GM12878 (cell line): ENCODE measurements around the gene CLEC16A. TPM values are rescaled to one million over a fixed set of nuclear protein-coding genes. Genes with fewer than 3 reads are reported as not detected.
A peak's percentile ranks its signal among the peaks of the same experiment; 100 is the strongest.

Experiments
- CREB1 ChIP-seq: IDR thresholded peaks from 2 replicates; pipeline ENCODE4 v1.6.1; 2012; ENCODE audit warnings: low read depth, mild to moderate bottlenecking, inconsistent platforms
- FOS ChIP-seq: IDR thresholded peaks from 3 replicates; pipeline ENCODE4 v1.6.1; 2011; ENCODE audit warnings: borderline replicate concordance; ENCODE audit not compliant: insufficient read length; ENCODE audit errors: extremely low read depth
- FOXK2 ChIP-seq: fragments of 450-650 bp; IDR thresholded peaks from 2 replicates; pipeline ENCODE4 v1.6.1; 2017; ENCODE audit warnings: mild to moderate bottlenecking, moderate library complexity
- GATAD2B ChIP-seq: fragments of 450-650 bp; conservative IDR thresholded peaks from 2 replicates; pipeline ENCODE4 v1.6.1; 2017; ENCODE audit warnings: low read depth, mild to moderate bottlenecking, moderate library complexity
- NBN ChIP-seq: fragments of 450-650 bp; IDR thresholded peaks from 2 replicates; pipeline ENCODE4 v1.6.1; 2016
- POLR2AphosphoS5 ChIP-seq: IDR thresholded peaks from 2 replicates; pipeline ENCODE4 v1.6.1; 2011; ENCODE audit warnings: mild to moderate bottlenecking, low read length, inconsistent platforms
- SMC3 ChIP-seq: IDR thresholded peaks from 2 replicates; pipeline ENCODE4 v1.6.1; 2011; ENCODE audit warnings: low read length, improper control_type of control experiment, borderline replicate concordance
- SREBF1 ChIP-seq: IDR thresholded peaks from 2 replicates; pipeline ENCODE4 v1.6.1; 2012; ENCODE audit warnings: mild to moderate bottlenecking, low read length
- STAT3 ChIP-seq: IDR thresholded peaks from 2 replicates; pipeline ENCODE4 v1.6.1; 2011; ENCODE audit warnings: low read depth, low read length, improper control_type of control experiment
- WRNIP1 ChIP-seq: IDR thresholded peaks from 2 replicates; pipeline ENCODE4 v1.6.1; 2011; ENCODE audit warnings: low read depth, low read length, improper control_type of control experiment, borderline replicate concordance
- ZBED1 ChIP-seq: IDR thresholded peaks from 2 replicates; pipeline ENCODE4 v1.6.1; 2016; ENCODE audit warnings: borderline replicate concordance
- ZNF207 ChIP-seq: fragments of 450-650 bp; IDR thresholded peaks from 2 replicates; pipeline ENCODE4 v1.6.1; 2014; ENCODE audit warnings: antibody characterized with exemption, mild to moderate bottlenecking, borderline replicate concordance
- ZNF24 ChIP-seq: fragments of 450-650 bp; IDR thresholded peaks from 2 replicates; pipeline ENCODE4 v1.6.1; 2017; ENCODE audit warnings: antibody characterized with exemption, mild to moderate bottlenecking
- ZNF384 ChIP-seq: IDR thresholded peaks from 2 replicates; pipeline ENCODE4 v1.6.1; 2012; ENCODE audit warnings: low read depth, mild to moderate bottlenecking, low read length, improper control_type of control experiment, borderline replicate concordance
- ZNF687 ChIP-seq: fragments of 450-650 bp; IDR thresholded peaks from 2 replicates; pipeline ENCODE4 v1.6.1; 2017; ENCODE audit warnings: mild to moderate bottlenecking, moderate library complexity
- polyA plus RNA-seq, 11 experiments: library from polyadenylated mRNA; depleted of rRNA in 4 of 11; unstranded in 6 of 11; stranded (reverse) in 5 of 11; fragments of >200 nt; fragmentation: Nextera tagmentation in 4 of 11; fragmentation: Illumina TruSeq in 1 of 11; extraction: Ambion mirVana in 4 of 11; extraction: Trizol in 1 of 11; gene quantifications; 1 replicate in 1 of 11; 2 replicates in 10 of 11; pipeline versions ENCODE4 v1.2.1 to v1.2.3, GENCODE V29; 2011 to 2016; ENCODE audit warnings: inconsistent platforms in 2 of 11, missing spikeins in 2 of 11, low read depth in 1 of 11
- total RNA-seq, 4 experiments: library from RNA; depleted of rRNA in 3 of 4; stranded (reverse); fragments of >200 nt in 3 of 4; fragmentation: Illumina TruSeq in 1 of 4; extraction: Trizol in 1 of 4; gene quantifications; 2 replicates each; pipeline versions ENCODE4 v1.2.1 to v1.2.3, GENCODE V29; 2013 to 2021
- TF ChIP-seq, protein P1 (sequence below): fragments of 450-650 bp; IDR thresholded peaks from 2 replicates; pipeline ENCODE4 v1.6.1; 2017; ENCODE audit warnings: mild to moderate bottlenecking
- TF ChIP-seq, protein P2 (sequence below): IDR thresholded peaks from 2 replicates; pipeline ENCODE4 v1.6.1; 2012; ENCODE audit warnings: low read length, inconsistent platforms
- TF ChIP-seq, protein P3 (sequence below): fragments of 450-650 bp; formaldehyde crosslinking; IDR thresholded peaks from 2 replicates; pipeline ENCODE4 v1.5.0; 2022; ENCODE audit warnings: mild to moderate bottlenecking, missing genetic modification characterization

The CLEC16A gene
- total and polyA plus RNA-seq, 10 of the 15 experiments (the other 5 are each of a cell fraction or from before 2014, with no cell fraction given): 1.5 to 28.8 (median 19.2) TPM

DNA sequence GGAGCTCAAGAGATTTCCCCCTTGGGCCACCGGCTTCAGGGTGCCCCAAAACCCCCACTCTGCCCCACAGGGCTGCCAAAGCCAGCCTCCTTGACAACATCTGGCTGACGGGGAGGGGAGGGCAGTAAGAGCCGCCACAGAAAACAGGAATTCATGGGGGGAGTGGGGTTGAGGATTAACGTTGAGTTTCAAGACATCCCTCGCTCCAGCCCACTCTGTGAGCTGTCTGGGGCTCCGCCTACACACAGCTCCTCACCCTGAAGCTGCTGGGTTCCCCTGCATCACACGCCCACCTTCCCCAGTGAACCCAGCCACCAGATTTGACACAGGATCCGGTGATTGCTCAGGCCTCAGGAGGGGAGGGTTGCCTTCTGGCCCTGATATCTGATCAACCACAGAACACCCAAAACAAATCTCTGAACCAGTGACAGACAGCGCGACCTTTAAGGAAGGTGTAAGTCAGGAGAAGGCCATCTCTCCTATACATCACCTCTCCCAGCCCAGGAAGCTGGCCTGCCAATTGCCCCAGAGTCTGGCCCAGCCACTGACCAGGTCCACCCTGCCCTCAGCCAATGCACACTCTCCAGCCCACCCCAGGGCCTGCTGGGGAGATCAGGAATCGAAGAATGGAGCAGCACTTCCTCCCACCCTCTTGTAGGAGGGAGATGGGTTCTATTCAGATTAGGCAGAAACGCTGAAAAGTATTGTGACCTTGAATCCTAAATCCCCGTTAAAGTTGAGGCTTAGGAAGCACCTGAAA lies 132.1 kb downstream of the CLEC16A start (continued):
- peak; percentile 59; the same call in 1 of the 2 replicates for TF ChIP-seq CREB1
- TF ChIP-seq GATAD2B: peak; percentile 33; the same call in 1 of the 2 replicates
- TF ChIP-seq ZBED1: no peak
- TF ChIP-seq, protein P1, sequence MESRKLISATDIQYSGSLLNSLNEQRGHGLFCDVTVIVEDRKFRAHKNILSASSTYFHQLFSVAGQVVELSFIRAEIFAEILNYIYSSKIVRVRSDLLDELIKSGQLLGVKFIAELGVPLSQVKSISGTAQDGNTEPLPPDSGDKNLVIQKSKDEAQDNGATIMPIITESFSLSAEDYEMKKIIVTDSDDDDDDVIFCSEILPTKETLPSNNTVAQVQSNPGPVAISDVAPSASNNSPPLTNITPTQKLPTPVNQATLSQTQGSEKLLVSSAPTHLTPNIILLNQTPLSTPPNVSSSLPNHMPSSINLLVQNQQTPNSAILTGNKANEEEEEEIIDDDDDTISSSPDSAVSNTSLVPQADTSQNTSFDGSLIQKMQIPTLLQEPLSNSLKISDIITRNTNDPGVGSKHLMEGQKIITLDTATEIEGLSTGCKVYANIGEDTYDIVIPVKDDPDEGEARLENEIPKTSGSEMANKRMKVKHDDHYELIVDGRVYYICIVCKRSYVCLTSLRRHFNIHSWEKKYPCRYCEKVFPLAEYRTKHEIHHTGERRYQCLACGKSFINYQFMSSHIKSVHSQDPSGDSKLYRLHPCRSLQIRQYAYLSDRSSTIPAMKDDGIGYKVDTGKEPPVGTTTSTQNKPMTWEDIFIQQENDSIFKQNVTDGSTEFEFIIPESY: no peak
- no peak for TF ChIP-seq STAT3
- no peak for TF ChIP-seq ZNF24
- TF ChIP-seq POLR2AphosphoS5: peak; percentile 32; the same call in 1 of the 2 replicates
- TF ChIP-seq FOXK2: no peak
- TF ChIP-seq, protein P2, sequence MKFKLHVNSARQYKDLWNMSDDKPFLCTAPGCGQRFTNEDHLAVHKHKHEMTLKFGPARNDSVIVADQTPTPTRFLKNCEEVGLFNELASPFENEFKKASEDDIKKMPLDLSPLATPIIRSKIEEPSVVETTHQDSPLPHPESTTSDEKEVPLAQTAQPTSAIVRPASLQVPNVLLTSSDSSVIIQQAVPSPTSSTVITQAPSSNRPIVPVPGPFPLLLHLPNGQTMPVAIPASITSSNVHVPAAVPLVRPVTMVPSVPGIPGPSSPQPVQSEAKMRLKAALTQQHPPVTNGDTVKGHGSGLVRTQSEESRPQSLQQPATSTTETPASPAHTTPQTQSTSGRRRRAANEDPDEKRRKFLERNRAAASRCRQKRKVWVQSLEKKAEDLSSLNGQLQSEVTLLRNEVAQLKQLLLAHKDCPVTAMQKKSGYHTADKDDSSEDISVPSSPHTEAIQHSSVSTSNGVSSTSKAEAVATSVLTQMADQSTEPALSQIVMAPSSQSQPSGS: peak; percentile 61; the same call in 1 of the 2 replicates
- no peak for TF ChIP-seq ZNF384
- no peak for TF ChIP-seq FOS
- peak; percentile 77; the same call in 1 of the 2 replicates for TF ChIP-seq ZNF687
- TF ChIP-seq, protein P3, sequence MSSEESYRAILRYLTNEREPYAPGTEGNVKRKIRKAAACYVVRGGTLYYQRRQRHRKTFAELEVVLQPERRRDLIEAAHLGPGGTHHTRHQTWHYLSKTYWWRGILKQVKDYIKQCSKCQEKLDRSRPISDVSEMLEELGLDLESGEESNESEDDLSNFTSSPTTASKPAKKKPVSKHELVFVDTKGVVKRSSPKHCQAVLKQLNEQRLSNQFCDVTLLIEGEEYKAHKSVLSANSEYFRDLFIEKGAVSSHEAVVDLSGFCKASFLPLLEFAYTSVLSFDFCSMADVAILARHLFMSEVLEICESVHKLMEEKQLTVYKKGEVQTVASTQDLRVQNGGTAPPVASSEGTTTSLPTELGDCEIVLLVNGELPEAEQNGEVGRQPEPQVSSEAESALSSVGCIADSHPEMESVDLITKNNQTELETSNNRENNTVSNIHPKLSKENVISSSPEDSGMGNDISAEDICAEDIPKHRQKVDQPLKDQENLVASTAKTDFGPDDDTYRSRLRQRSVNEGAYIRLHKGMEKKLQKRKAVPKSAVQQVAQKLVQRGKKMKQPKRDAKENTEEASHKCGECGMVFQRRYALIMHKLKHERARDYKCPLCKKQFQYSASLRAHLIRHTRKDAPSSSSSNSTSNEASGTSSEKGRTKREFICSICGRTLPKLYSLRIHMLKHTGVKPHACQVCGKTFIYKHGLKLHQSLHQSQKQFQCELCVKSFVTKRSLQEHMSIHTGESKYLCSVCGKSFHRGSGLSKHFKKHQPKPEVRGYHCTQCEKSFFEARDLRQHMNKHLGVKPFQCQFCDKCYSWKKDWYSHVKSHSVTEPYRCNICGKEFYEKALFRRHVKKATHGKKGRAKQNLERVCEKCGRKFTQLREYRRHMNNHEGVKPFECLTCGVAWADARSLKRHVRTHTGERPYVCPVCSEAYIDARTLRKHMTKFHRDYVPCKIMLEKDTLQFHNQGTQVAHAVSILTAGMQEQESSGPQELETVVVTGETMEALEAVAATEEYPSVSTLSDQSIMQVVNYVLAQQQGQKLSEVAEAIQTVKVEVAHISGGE (CRISPR knock-in tag): no peak
- TF ChIP-seq ZNF207: no peak
- no peak for TF ChIP-seq WRNIP1
- no peak for TF ChIP-seq SREBF1
- TF ChIP-seq NBN: 0 out of 2 replicates have a peak, but pooled peaks have one; percentile 50
- TF ChIP-seq SMC3: no peak
